ENCODE measurements around the gene ATP2B2.

DNA sequence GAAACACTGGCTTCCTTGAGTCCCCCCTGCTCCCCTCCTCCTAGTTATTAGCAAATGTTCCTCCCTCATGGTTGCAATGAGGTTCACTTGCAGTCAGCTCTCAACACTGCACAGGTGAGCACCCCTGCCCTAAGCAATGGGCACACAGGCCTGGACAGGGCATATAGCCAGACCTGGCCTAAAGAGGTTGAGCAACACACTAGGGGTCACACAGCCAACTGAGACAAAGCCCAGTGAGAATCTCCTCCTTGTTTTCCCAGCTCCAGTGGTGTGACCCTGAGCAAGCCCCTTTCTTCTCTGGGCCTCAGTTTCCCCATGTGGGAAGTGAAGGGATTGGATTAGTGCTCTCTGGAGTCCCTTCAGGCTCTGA is 49.9 kb downstream of the ATP2B2 start:
- TF ChIP-seq POLR2A (IDR thresholded peaks at IDR 0.05; ENCODE audit: low read length) (no peak), GATA1 (IDR thresholded peaks at IDR 0.05; ENCODE audit: low read depth, low read length) (no peak)

Data from erythroblast (primary cell).